ENCODE data around the gene SMYD2.

DNA sequence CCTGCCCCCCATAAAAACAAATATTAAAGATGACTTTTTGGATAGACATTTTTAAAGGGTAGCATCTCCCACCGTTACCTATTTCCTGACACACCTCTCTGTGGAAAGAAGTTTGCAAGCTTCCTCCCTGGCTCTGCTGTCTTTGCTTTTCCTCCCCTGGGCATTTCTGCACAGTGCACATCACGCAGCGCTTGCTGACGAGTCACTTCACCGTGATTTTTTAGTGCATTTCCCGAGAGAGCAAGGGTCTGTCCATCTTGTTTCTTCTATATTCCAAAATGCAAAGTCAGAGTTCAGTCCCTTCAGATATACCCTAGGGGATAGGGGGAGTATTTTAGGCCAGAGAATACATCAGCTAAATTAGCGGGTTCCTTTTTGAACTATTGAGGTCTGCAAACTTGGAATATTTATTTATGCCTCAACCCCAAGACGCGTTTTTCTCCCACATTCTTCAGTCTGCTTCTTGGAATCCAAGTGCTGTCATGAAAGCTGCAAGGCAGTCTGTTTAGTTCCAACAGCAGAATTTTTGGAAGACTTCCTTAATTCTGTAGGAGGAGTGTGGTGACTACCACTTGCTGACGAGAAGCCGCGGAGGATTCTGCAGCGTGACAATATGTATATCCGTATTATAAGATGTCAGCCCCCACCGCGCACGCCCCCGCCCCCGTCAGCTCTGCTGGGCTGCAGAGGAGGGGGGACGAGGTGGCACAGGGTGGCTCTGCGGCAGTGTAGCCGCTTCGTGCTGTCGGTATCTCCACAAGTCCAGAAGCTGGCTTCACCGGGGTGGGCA lies 22.4 kb downstream of the SMYD2 start:
- TF ChIP-seq, protein P1, sequence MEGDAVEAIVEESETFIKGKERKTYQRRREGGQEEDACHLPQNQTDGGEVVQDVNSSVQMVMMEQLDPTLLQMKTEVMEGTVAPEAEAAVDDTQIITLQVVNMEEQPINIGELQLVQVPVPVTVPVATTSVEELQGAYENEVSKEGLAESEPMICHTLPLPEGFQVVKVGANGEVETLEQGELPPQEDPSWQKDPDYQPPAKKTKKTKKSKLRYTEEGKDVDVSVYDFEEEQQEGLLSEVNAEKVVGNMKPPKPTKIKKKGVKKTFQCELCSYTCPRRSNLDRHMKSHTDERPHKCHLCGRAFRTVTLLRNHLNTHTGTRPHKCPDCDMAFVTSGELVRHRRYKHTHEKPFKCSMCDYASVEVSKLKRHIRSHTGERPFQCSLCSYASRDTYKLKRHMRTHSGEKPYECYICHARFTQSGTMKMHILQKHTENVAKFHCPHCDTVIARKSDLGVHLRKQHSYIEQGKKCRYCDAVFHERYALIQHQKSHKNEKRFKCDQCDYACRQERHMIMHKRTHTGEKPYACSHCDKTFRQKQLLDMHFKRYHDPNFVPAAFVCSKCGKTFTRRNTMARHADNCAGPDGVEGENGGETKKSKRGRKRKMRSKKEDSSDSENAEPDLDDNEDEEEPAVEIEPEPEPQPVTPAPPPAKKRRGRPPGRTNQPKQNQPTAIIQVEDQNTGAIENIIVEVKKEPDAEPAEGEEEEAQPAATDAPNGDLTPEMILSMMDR (IDR thresholded peaks at IDR 0.05) = no peak
- no peak for TF ChIP-seq POLR2AphosphoS5 (IDR thresholded peaks at IDR 0.05; ENCODE audit: insufficient read depth in 1 of 2, low read depth in 1 of 2)
- no peak for TF ChIP-seq POLR2A (IDR thresholded peaks at IDR 0.05)
